ENCODE results near the gene SASH1. TPM values are rescaled to one million over a fixed set of nuclear protein-coding genes. Genes with fewer than 3 reads are reported as not detected.

The SASH1 gene
- total RNA-seq, 1 donor from 2014 or later, result 28.7 TPM

- H3K27ac Mint-ChIP-seq, result no peak overlapping the region
- peaks cover 1% of the 10 kb centered on the region for H3K27me3 Mint-ChIP-seq (ENCODE audit: low read depth)
- no peak overlapping the region for H3K4me3 Mint-ChIP-seq
- H3K4me1 Mint-ChIP-seq, result peaks cover 23% of the 10 kb centered on the region
- H3K36me3 Mint-ChIP-seq, result peaks cover 36% of the 10 kb centered on the region
- no peak for DNase-seq (ENCODE audit: low spot score in 2 of 2, unreplicated experiment in 2 of 2)
- H3K9me3 Mint-ChIP-seq, result no peaks in the 10 kb centered on the region
- TF ChIP-seq, protein P1, sequence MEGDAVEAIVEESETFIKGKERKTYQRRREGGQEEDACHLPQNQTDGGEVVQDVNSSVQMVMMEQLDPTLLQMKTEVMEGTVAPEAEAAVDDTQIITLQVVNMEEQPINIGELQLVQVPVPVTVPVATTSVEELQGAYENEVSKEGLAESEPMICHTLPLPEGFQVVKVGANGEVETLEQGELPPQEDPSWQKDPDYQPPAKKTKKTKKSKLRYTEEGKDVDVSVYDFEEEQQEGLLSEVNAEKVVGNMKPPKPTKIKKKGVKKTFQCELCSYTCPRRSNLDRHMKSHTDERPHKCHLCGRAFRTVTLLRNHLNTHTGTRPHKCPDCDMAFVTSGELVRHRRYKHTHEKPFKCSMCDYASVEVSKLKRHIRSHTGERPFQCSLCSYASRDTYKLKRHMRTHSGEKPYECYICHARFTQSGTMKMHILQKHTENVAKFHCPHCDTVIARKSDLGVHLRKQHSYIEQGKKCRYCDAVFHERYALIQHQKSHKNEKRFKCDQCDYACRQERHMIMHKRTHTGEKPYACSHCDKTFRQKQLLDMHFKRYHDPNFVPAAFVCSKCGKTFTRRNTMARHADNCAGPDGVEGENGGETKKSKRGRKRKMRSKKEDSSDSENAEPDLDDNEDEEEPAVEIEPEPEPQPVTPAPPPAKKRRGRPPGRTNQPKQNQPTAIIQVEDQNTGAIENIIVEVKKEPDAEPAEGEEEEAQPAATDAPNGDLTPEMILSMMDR (IDR thresholded peaks at IDR 0.05; ENCODE audit: unreplicated experiment), result no peak
Observed at GRCh38 chr6:148533309-148534107, 190.9 kb downstream of the SASH1 start.

DNA sequence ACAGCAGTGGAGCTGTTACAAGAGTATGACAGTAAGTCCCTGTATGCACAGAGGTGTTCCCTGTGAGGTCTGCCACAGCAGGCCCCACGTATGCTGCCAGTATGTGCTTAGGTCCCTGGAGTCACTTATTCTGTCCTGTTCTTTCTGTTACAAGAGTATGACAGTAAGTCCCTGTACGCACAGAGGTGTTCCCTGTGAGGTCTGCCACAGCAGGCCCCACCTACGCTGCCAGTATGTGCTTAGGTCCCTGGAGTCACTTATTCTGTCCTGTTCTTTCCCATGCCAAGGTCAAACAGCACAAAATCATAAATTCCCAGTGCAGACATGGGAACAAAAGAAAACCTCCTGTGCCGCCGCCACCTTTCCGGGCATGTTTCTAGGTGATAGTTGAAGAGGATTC, 192.2 kb downstream of the SASH1 start:
- H3K4me3 Mint-ChIP-seq, result no peak overlapping the region
- TF ChIP-seq, protein P1 (IDR thresholded peaks at IDR 0.05; ENCODE audit: unreplicated experiment), result no peak
- no peak overlapping the region for H3K27ac Mint-ChIP-seq
- H3K27me3 Mint-ChIP-seq (ENCODE audit: low read depth), result peaks cover 1% of the 10 kb centered on the region
- no peaks in the 10 kb centered on the region for H3K9me3 Mint-ChIP-seq
- DNase-seq (ENCODE audit: low spot score in 2 of 2, unreplicated experiment in 2 of 2), result no peak
- H3K36me3 Mint-ChIP-seq, result peaks cover 34% of the 10 kb centered on the region
- H3K4me1 Mint-ChIP-seq, result peaks cover 27% of the 10 kb centered on the region

DNA sequence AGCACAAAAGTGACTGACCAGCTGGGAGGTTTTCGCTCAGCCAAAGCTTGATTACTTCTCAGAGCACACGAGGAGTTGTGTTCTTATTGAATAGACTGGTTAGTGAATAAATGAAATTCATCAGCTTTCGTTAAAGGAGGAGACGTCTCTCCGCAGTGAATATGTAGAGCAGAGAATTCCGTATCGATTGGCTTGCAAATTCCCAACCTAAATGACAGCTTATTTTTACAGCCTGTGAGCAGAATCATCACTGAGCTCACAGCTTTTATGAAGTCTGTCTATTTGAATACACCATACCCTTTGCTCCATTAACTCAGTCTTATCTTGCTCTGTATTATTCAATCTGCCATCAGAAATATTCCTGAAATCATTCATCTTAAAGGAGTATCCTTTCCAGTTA, 192.7 kb downstream of the SASH1 start:
- Mint-ChIP-seq H3K27me3 (ENCODE audit: low read depth) (peaks cover 1% of the 10 kb centered on the region), H3K27ac (no peak overlapping the region), H3K36me3 (peaks cover 38% of the 10 kb centered on the region), H3K4me1 (peaks cover 25% of the 10 kb centered on the region), H3K9me3 (no peaks in the 10 kb centered on the region), H3K4me3 (no peak overlapping the region)
- TF ChIP-seq, protein P1 (IDR thresholded peaks at IDR 0.05; ENCODE audit: unreplicated experiment), result no peak
- DNase-seq (ENCODE audit: low spot score in 2 of 2, unreplicated experiment in 2 of 2), result no peak

DNA sequence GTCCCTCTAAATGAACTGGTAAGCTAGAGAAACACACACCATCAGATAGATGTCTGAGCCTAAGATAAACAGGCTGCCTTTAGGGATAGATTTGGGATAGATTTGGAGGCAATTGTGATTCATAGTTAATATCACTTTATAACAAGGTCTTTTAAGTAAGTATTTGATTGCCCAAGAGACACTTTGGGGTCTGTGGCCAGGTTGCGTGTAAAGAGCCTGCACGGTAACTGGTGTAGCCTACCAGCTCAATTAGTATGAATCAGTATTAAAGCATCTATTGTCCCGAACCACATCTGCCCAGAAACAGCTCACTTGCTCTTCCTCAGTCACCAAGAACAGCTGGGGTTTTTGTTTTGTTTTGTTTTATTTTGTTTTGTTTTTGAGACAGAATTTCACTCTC, 193.3 kb downstream of the SASH1 start:
- peaks cover 43% of the 10 kb centered on the region for H3K36me3 Mint-ChIP-seq
- DNase-seq (ENCODE audit: low spot score in 2 of 2, unreplicated experiment in 2 of 2), result no peak
- no peak overlapping the region for H3K27ac Mint-ChIP-seq

GRCh38 chr6:148538261-148539190, 195.9 kb downstream of the SASH1 start:
- Mint-ChIP-seq H3K27me3 (ENCODE audit: low read depth) (peaks cover 1% of the 10 kb centered on the region), H3K27ac (peak overlapping the region; percentile 37), H3K4me1 (peaks cover 18% of the 10 kb centered on the region), H3K9me3 (no peaks in the 10 kb centered on the region), H3K4me3 (no peak overlapping the region), H3K36me3 (peaks cover 31% of the 10 kb centered on the region)
- TF ChIP-seq, protein P1 (IDR thresholded peaks at IDR 0.05; ENCODE audit: unreplicated experiment), result no peak
- no peak for DNase-seq (ENCODE audit: low spot score in 2 of 2, unreplicated experiment in 2 of 2)

More for the DNA sequence above, 193.3 kb downstream of the SASH1 start:
- Mint-ChIP-seq H3K27me3 (ENCODE audit: low read depth) (peaks cover 1% of the 10 kb centered on the region), H3K4me1 (peaks cover 20% of the 10 kb centered on the region), H3K4me3 (no peak overlapping the region), H3K9me3 (no peaks in the 10 kb centered on the region)
- TF ChIP-seq, protein P1 (IDR thresholded peaks at IDR 0.05; ENCODE audit: unreplicated experiment), result no peak
